OCI-LY1 (cell line): ENCODE data around the gene ZFYVE26.
A peak's percentile ranks its signal among the peaks of the same experiment; 100 is the strongest.

Source experiments
- H2AFZ ChIP-seq: fragments of 200-600 bp; sonication (generic), shearing (Covaris generic); 2 replicates; pipeline ENCODE4 v1.6.0; 2014; ENCODE audit warnings: antibody characterized with exemption, mild to moderate bottlenecking, low read length
- H3F3A ChIP-seq: fragments of 200-600 bp; sonication (generic), shearing (Covaris generic); 2 replicates; pipeline ENCODE4 v1.6.0; 2014; ENCODE audit warnings: mild to moderate bottlenecking, antibody characterized with exemption, low read length, moderate library complexity; ENCODE audit not compliant: insufficient read depth
- H3K27ac ChIP-seq: fragments of 200-600 bp; sonication (generic); 2 replicates; pipeline ENCODE4 v1.5.1; 2014; ENCODE audit warnings: low read length, mixed run types, mild to moderate bottlenecking, low read depth; ENCODE audit not compliant: poor library complexity, severe bottlenecking
- H3K27me3 ChIP-seq: fragments of 200-600 bp; sonication (generic); 2 replicates; pipeline ENCODE4 v1.6.0; 2014; ENCODE audit warnings: antibody characterized with exemption, mild to moderate bottlenecking, low read length, moderate library complexity; ENCODE audit not compliant: insufficient read depth
- H3K36me3 ChIP-seq: fragments of 200-600 bp; sonication (generic); 2 replicates; pipeline ENCODE4 v1.6.1; 2014; ENCODE audit warnings: mild to moderate bottlenecking, antibody characterized with exemption, low read length, moderate library complexity, mixed read lengths; ENCODE audit not compliant: insufficient read depth
- H3K4me1 ChIP-seq: fragments of 200-600 bp; sonication (generic); 2 replicates; pipeline ENCODE4 v1.5.1; 2014; ENCODE audit warnings: mild to moderate bottlenecking, low read length, moderate library complexity; ENCODE audit not compliant: insufficient read depth, severe bottlenecking
- H3K4me2 ChIP-seq: fragments of 200-600 bp; sonication (generic), shearing (Covaris generic); 2 replicates; pipeline ENCODE4 v1.6.1; 2014; ENCODE audit warnings: low read length
- H3K4me3 ChIP-seq: fragments of 200-600 bp; sonication (generic); 2 replicates; pipeline ENCODE4 v1.5.1; 2014; ENCODE audit warnings: low read length, low read depth, mild to moderate bottlenecking, mixed read lengths; ENCODE audit not compliant: poor library complexity, severe bottlenecking
- H3K79me2 ChIP-seq: fragments of 200-600 bp; shearing (Covaris generic); 2 replicates; pipeline ENCODE4 v1.6.1; 2016; ENCODE audit warnings: mixed run types, low read length, mixed read lengths; ENCODE audit not compliant: insufficient read depth
- H3K9ac ChIP-seq: fragments of 200-600 bp; sonication (generic), shearing (Covaris generic); 2 replicates; pipeline ENCODE4 v1.6.1; 2014; ENCODE audit warnings: mild to moderate bottlenecking, low read length, mixed read lengths
- H3K9me2 ChIP-seq: fragments of 200-600 bp; sonication (generic), shearing (Covaris generic); 2 replicates; pipeline ENCODE4 v1.6.1; 2014; ENCODE audit warnings: low read depth, mild to moderate bottlenecking, low read length, mixed read lengths
- H3K9me3 ChIP-seq: fragments of 200-600 bp; shearing (Covaris generic); 2 replicates; pipeline ENCODE4 v1.6.1; 2014; ENCODE audit warnings: low read length, mixed read lengths
- H4K20me1 ChIP-seq: fragments of 200-600 bp; sonication (generic), shearing (Covaris generic); 2 replicates; pipeline ENCODE4 v1.6.0; 2016; ENCODE audit warnings: mild to moderate bottlenecking, low read length; ENCODE audit not compliant: insufficient read depth
- EZH2 ChIP-seq: fragments of 200-600 bp; sonication (generic), shearing (Covaris generic); IDR thresholded peaks from 2 replicates; pipeline ENCODE4 v1.8.0; 2017; ENCODE audit warnings: borderline replicate concordance, mixed run types, mild to moderate bottlenecking, antibody characterized with exemption, low read length, moderate library complexity, mixed read lengths
- TF ChIP-seq, protein P1 (sequence below): fragments of 200-600 bp; sonication (generic), shearing (Covaris generic); IDR thresholded peaks from 2 replicates; pipeline ENCODE4 v1.5.1; 2017; ENCODE audit warnings: mild to moderate bottlenecking, antibody characterized with exemption, low read length, moderate library complexity, mixed read lengths

Gene ZFYVE26

DNA sequence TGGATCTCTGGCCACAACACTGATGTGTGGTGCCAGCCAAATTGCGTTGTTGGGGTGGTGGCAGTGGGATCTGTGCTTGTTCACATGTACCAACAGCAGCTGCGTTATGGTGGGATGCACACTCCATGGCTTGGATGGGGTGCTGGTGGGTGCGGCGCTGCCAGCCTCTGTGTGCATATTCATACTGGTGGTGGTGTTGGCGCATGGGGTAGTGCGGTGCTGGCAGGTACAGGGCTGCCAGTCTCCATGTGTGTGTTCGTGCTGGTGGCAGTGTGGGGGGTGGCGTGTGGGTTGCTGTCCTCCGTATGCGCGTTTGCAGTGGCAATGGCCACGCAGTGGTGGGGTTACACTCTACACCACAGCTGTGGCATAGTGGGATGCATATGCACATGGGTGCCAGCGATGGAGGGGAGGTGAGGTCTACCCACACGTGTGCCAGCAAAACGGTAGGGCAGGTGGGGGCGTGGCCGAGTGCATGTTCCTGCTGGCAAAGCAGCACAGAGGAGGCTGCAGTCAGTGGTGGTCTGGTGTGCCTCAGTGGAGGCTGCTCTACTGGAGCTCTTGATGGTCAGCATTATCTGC is 29.7 kb upstream of the ZFYVE26 start:
- no peak overlapping the region for H3K9ac ChIP-seq
- no peaks in the 10 kb centered on the region for H3K9me3 ChIP-seq
- no peaks in the 10 kb centered on the region for H3K9me2 ChIP-seq
- H2AFZ ChIP-seq = no peak overlapping the region
- no peaks in the 10 kb centered on the region for H3F3A ChIP-seq
- no peak overlapping the region for H3K27ac ChIP-seq
- H3K4me3 ChIP-seq = no peak overlapping the region
- TF ChIP-seq EZH2 = no peak
- TF ChIP-seq, protein P1, sequence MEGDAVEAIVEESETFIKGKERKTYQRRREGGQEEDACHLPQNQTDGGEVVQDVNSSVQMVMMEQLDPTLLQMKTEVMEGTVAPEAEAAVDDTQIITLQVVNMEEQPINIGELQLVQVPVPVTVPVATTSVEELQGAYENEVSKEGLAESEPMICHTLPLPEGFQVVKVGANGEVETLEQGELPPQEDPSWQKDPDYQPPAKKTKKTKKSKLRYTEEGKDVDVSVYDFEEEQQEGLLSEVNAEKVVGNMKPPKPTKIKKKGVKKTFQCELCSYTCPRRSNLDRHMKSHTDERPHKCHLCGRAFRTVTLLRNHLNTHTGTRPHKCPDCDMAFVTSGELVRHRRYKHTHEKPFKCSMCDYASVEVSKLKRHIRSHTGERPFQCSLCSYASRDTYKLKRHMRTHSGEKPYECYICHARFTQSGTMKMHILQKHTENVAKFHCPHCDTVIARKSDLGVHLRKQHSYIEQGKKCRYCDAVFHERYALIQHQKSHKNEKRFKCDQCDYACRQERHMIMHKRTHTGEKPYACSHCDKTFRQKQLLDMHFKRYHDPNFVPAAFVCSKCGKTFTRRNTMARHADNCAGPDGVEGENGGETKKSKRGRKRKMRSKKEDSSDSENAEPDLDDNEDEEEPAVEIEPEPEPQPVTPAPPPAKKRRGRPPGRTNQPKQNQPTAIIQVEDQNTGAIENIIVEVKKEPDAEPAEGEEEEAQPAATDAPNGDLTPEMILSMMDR = no peak
- no peak overlapping the region for H3K4me2 ChIP-seq
- H3K4me1 ChIP-seq = no peaks in the 10 kb centered on the region
- no peaks in the 10 kb centered on the region for H3K36me3 ChIP-seq
- H3K79me2 ChIP-seq = no peaks in the 10 kb centered on the region
- no peaks in the 10 kb centered on the region for H3K27me3 ChIP-seq
- no peaks in the 10 kb centered on the region for H4K20me1 ChIP-seq

DNA sequence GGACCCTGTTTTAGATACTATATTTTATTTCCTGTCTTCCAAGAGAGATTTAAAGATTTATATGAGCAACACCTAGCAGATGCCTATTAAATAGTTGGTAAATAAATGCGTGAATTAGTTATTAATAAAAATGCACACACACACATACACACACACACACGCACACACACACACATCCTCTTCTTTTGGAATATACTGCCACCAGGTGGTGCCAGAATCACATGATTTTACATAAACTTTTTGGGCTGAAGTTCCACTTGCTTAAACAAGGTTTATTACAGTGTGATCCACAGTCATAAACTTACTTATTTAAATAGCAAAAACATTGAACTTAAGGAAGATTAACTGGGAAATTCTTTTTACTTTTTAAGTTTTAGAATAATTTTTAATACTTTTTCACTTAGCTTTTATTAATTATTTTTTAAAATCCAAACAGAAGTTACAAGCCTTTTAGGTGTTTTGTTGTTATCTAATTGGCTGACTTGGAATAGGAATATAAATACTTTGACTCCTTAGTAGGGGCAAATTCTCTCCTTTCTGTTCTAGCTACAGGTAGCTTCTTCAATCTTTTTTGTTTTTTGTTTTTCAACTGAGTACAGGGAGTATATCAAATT is 20.7 kb upstream of the ZFYVE26 start:
- Histone ChIP-seq H3K9me2 (no peaks in the 10 kb centered on the region), H3K4me2 (no peak overlapping the region), H2AFZ (no peak overlapping the region)

DNA sequence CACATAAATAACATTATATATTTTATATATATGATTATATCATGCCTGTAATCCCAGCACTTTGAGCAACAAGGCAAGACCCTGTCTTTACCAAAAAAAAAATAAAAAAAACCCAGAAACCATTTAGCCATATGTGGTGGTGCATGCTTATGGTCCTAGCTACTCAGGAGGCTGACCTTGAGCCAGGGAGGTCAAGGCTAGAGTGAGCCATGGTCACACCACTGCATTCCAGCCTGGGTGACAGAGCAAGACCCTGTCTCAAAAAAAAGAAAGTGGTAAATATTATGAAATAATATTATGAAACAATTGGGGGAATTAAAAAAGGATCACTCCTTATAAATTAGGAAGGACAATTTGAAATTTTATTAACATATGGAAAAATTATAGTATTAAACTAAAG is 19.2 kb upstream of the ZFYVE26 start:
- H3K4me1 ChIP-seq = no peaks in the 10 kb centered on the region
- no peak overlapping the region for H3K9ac ChIP-seq
- H3K36me3 ChIP-seq = peaks cover 14% of the 10 kb centered on the region; the same call in 1 of the 2 replicates
- TF ChIP-seq, protein P1 = no peak
- no peak for TF ChIP-seq EZH2
- no peaks in the 10 kb centered on the region for H3F3A ChIP-seq
- H3K79me2 ChIP-seq = no peaks in the 10 kb centered on the region
- H3K4me2 ChIP-seq = no peak overlapping the region
- no peaks in the 10 kb centered on the region for H4K20me1 ChIP-seq
- no peaks in the 10 kb centered on the region for H3K27me3 ChIP-seq
- H3K9me3 ChIP-seq = no peaks in the 10 kb centered on the region
- no peaks in the 10 kb centered on the region for H3K9me2 ChIP-seq
- H2AFZ ChIP-seq = no peak overlapping the region
- no peak overlapping the region for H3K27ac ChIP-seq
- H3K4me3 ChIP-seq = no peak overlapping the region

More for the DNA sequence above, 20.7 kb upstream of the ZFYVE26 start:
- Histone ChIP-seq H3F3A (no peaks in the 10 kb centered on the region), H3K27me3 (no peaks in the 10 kb centered on the region), H3K4me3 (no peak overlapping the region), H3K79me2 (no peaks in the 10 kb centered on the region), H4K20me1 (no peaks in the 10 kb centered on the region), H3K27ac (no peak overlapping the region), H3K9ac (no peak overlapping the region), H3K9me3 (no peaks in the 10 kb centered on the region), H3K4me1 (no peaks in the 10 kb centered on the region), H3K36me3 (peaks cover 14% of the 10 kb centered on the region; the same call in 1 of the 2 replicates)
- no peak for TF ChIP-seq EZH2
- TF ChIP-seq, protein P1 = peak; percentile 72
